IMR-90 (cell line): ENCODE data around the gene CEP70. TPM values are rescaled to one million over a fixed set of nuclear protein-coding genes. Genes with fewer than 3 reads are reported as not detected.

Experiments
- ATAC-seq: fragments of 200-7000 bp; cut with Tn5 transposase; 2 replicates; pipeline ENCODE4 v1.9.1; 2020; ENCODE audit warnings: low read depth, mild to moderate bottlenecking, moderate library complexity
- BruUV-seq: library from RNA; stranded (reverse); fragments of 400-500 nt; replicated peaks from 2 replicates; lab custom pipeline; 2021; lab: Mats Ljungman, UMichigan
- CTCF ChIA-PET: fragments of 300-600 bp; formaldehyde crosslinking; extraction: SDS; loops from one replicate; lab custom pipeline; 2021; ENCODE audit warnings: antibody characterized with exemption; lab: Yijun Ruan, JAX
- POLR2A ChIA-PET: fragments of 300-600 bp; sonication (Branson Sonifier 250); formaldehyde crosslinking; loops from one replicate; lab custom pipeline; 2022; ENCODE audit warnings: antibody characterized with exemption; ENCODE audit not compliant: unreplicated experiment; lab: Charles Lee
- DNase-seq: peaks from one replicate; pipeline ENCODE4 v3.0.0; 2013
- H2AFZ ChIP-seq: replicated peaks from 2 replicates; pipeline ENCODE3; 2013; ENCODE audit warnings: low read length, mild to moderate bottlenecking; ENCODE audit not compliant: poor library complexity
- H2AK5ac ChIP-seq: 2 replicates; pipeline ENCODE4 v1.6.1; 2013; ENCODE audit warnings: low read depth, low read length, inconsistent platforms
- H2AK9ac ChIP-seq: replicated peaks from 2 replicates; pipeline ENCODE3; 2013; ENCODE audit warnings: mild to moderate bottlenecking, low read depth, low read length, moderate library complexity; ENCODE audit not compliant: poor library complexity
- H2BK120ac ChIP-seq: 2 replicates; pipeline ENCODE4 v1.6.1; 2013; ENCODE audit warnings: low read depth, low read length, inconsistent platforms
- H2BK15ac ChIP-seq: 3 replicates; pipeline ENCODE4 v1.6.1; 2013; ENCODE audit warnings: low read depth, low read length, inconsistent platforms
- H2BK20ac ChIP-seq: 2 replicates; pipeline ENCODE4 v1.6.1; 2013; ENCODE audit warnings: low read depth, mild to moderate bottlenecking, inconsistent platforms, low read length, moderate library complexity
- H2BK5ac ChIP-seq: 2 replicates; pipeline ENCODE4 v1.6.1; 2013; ENCODE audit warnings: mild to moderate bottlenecking, low read depth, low read length, inconsistent platforms; ENCODE audit not compliant: poor library complexity, severe bottlenecking
- H3K14ac ChIP-seq: replicated peaks from 2 replicates; pipeline ENCODE4 v1.6.1; 2013; ENCODE audit warnings: low read depth, low read length, inconsistent platforms
- H3K18ac ChIP-seq: 2 replicates; pipeline ENCODE4 v1.6.1; 2013; ENCODE audit warnings: low read depth, low read length, control low read depth
- H3K23ac ChIP-seq: 2 replicates; pipeline ENCODE4 v1.6.1; 2013; ENCODE audit warnings: low read depth, low read length, inconsistent platforms
- H3K27ac ChIP-seq: 2 replicates; pipeline ENCODE4 v1.5.1; 2013; ENCODE audit warnings: mild to moderate bottlenecking, control low read depth, low read length; ENCODE audit not compliant: insufficient read depth
- H3K27me3 ChIP-seq: 2 replicates; pipeline ENCODE4 v1.6.1; 2013; ENCODE audit warnings: low read length; ENCODE audit not compliant: control insufficient read depth, insufficient read depth
- H3K36me3 ChIP-seq: 2 replicates; pipeline ENCODE4 v1.6.1; 2013; ENCODE audit warnings: low read length, mixed read lengths; ENCODE audit not compliant: control insufficient read depth, insufficient read depth
- H3K4ac ChIP-seq: 2 replicates; pipeline ENCODE4 v1.6.1; 2013; ENCODE audit warnings: low read depth, low read length, inconsistent platforms
- H3K4me1 ChIP-seq: 2 replicates; pipeline ENCODE4 v1.6.1; 2013; ENCODE audit warnings: low read length, mixed read lengths; ENCODE audit not compliant: control insufficient read depth, insufficient read depth
- H3K4me2 ChIP-seq: 2 replicates; pipeline ENCODE4 v1.6.1; 2013; ENCODE audit warnings: low read depth, mild to moderate bottlenecking, control low read depth, low read length, moderate library complexity
- H3K4me3 ChIP-seq: 2 replicates; pipeline ENCODE4 v1.5.1; 2013; ENCODE audit warnings: low read depth, mild to moderate bottlenecking, control low read depth, low read length, moderate library complexity; ENCODE audit not compliant: insufficient read depth
- H3K56ac ChIP-seq: 2 replicates; pipeline ENCODE4 v1.6.1; 2013; ENCODE audit warnings: low read length, inconsistent platforms; ENCODE audit not compliant: insufficient read depth; ENCODE audit errors: extremely low read depth
- H3K79me1 ChIP-seq, 2 experiments: 2 replicates each; pipeline ENCODE4 v1.6.1; 2013; ENCODE audit warnings: low read length in 2 of 2, inconsistent platforms in 1 of 2, low read depth in 1 of 2
- H3K9ac ChIP-seq: 2 replicates; pipeline ENCODE4 v1.6.1; 2013; ENCODE audit warnings: low read depth, low read length, control low read depth
- H3K9me1 ChIP-seq: 2 replicates; pipeline ENCODE4 v1.6.1; 2013; ENCODE audit warnings: low read length, inconsistent platforms; ENCODE audit not compliant: insufficient read depth
- H3K9me3 ChIP-seq: 2 replicates; pipeline ENCODE4 v1.6.1; 2013; ENCODE audit warnings: low read length; ENCODE audit not compliant: control insufficient read depth, insufficient read depth
- H4K20me1 ChIP-seq: 2 replicates; pipeline ENCODE4 v1.6.1; 2013; ENCODE audit warnings: low read length, inconsistent platforms; ENCODE audit not compliant: insufficient read depth
- H4K5ac ChIP-seq: 2 replicates; pipeline ENCODE4 v1.6.1; 2013; ENCODE audit warnings: mild to moderate bottlenecking, low read depth, low read length, control low read depth
- H4K8ac ChIP-seq, 2 experiments: 2 replicates each; pipeline ENCODE4 v1.6.1; 2013; ENCODE audit warnings: low read depth in 2 of 2, low read length in 2 of 2, control low read depth in 1 of 2, inconsistent platforms in 1 of 2
- H4K91ac ChIP-seq: 2 replicates; pipeline ENCODE4 v1.6.1; 2013; ENCODE audit warnings: low read depth, low read length, inconsistent platforms; ENCODE audit not compliant: insufficient read depth
- CHD1 ChIP-seq: IDR thresholded peaks from 2 replicates; pipeline ENCODE4 v1.6.1; 2012; ENCODE audit warnings: low read depth, low read length, improper control_type of control experiment
- CTCF ChIP-seq: conservative IDR thresholded peaks from 2 replicates; pipeline ENCODE4 v1.5.1; 2012; ENCODE audit warnings: mild to moderate bottlenecking, low read depth, low read length, improper control_type of control experiment
- FOS ChIP-seq: fragments of 150-350 bp; IDR thresholded peaks from 2 replicates; pipeline ENCODE4 v1.6.1; 2016; ENCODE audit warnings: low read depth, low read length
- MAFK ChIP-seq: IDR thresholded peaks from 2 replicates; pipeline ENCODE4 v1.6.1; 2012; ENCODE audit warnings: low read depth, low read length, improper control_type of control experiment
- RAD21 ChIP-seq: IDR thresholded peaks from 2 replicates; pipeline ENCODE4 v1.6.1; 2012; ENCODE audit warnings: low read length, improper control_type of control experiment
- SMC3 ChIP-seq: fragments of 150-350 bp; IDR thresholded peaks from 2 replicates; pipeline ENCODE4 v1.6.1; 2016; ENCODE audit warnings: low read depth, mild to moderate bottlenecking, antibody characterized with exemption, low read length, moderate library complexity
- USF2 ChIP-seq: fragments of 150-350 bp; IDR thresholded peaks from 2 replicates; pipeline ENCODE4 v1.6.1; 2017; ENCODE audit warnings: mild to moderate bottlenecking, antibody characterized with exemption, low read length, low read depth
- WGBS, 2 experiments: methylation state at CpG; one replicate each; pipeline versions ENCODE4 v1.1.5 to v1.1.7; 2013; ENCODE audit warnings: missing lambda C conversion rate in 2 of 2; ENCODE audit not compliant: insufficient read length in 1 of 2; ENCODE audit errors: extremely low coverage in 2 of 2; 5-methylcytosine and 5-hydroxymethylcytosine counted together
- dilution Hi-C: fragments of 300-500 bp; cut with HindIII; formaldehyde crosslinking; loops from one replicate; pipeline ENCODE4 v1.14.3; 2018; ENCODE audit warnings: low sequenced_read_pairs; ENCODE audit not compliant: unreplicated experiment
- in situ Hi-C: fragments of 300-500 bp; cut with MboI; formaldehyde crosslinking; loops from 3 replicates; pipeline ENCODE4 v1.14.3; 2019; ENCODE audit warnings: low sequenced_read_pairs, inconsistent platforms, mixed read lengths
- intact Hi-C: fragments of 100-400 bp; cut with micrococcal nuclease; formaldehyde crosslinking; loops from 2 replicates; pipeline ENCODE4 v1.10.0; 2022
- polyA plus RNA-seq, 3 experiments: library from polyadenylated mRNA; depleted of rRNA; stranded (reverse); fragments of >200 nt; gene quantifications; 2 replicates each; pipeline ENCODE4 v1.2.3, GENCODE V29; 2012; ENCODE audit warnings: low replicate concordance in 1 of 3
- total RNA-seq: library from RNA; depleted of rRNA; stranded (reverse); fragments of >200 nt; gene quantifications from 2 replicates; pipeline ENCODE4 v1.2.3, GENCODE V29; 2012

Gene CEP70
- total and polyA plus RNA-seq, 2 of the 4 experiments (the other 2 are of a cell fraction) = 4.6 to 11.1 TPM

GRCh38 chr3:138479438-138479863 lies 114.6 kb downstream of the CEP70 start:
- no peak overlapping the region for H3K14ac ChIP-seq
- H3K4me1 ChIP-seq = no peaks in the 10 kb centered on the region
- no peak overlapping the region for H3K56ac ChIP-seq
- TF ChIP-seq CHD1 (no peak), RAD21 (peak; percentile 72), SMC3 (peak; percentile 55), MAFK (no peak), FOS (no peak), CTCF (peak; percentile 70), USF2 (no peak)
- no TSS peak for BruUV-seq
- CTCF ChIA-PET = interaction anchor here (0.5 to 1.8 kb wide), 20 partner anchors 8 to 444 kb away, joined by 3 to 12 read pairs (median 3); partner anchors contain the start of gene CEP70
- dilution Hi-C loops (no loop called here), in situ Hi-C loops (no loop called here), intact Hi-C loops (loop anchor here (1.0 to 5.0 kb wide), 3 partner anchors 114 to 443 kb away; no protein-coding TSS in a partner anchor)
- H2AK5ac ChIP-seq = no peak overlapping the region
- WGBS, 2 experiments = no CpG with 5 or more reads among the region's 4 CpGs
- no peak overlapping the region for H4K91ac ChIP-seq
- DNase-seq = peak; percentile 46
- no peak overlapping the region for H2AK9ac ChIP-seq
- H3K79me1 ChIP-seq = no peaks in the 10 kb centered on the region
- H3K9ac ChIP-seq = no peak overlapping the region
- no peak overlapping the region for H3K4ac ChIP-seq
- H3K27me3 ChIP-seq = no peaks in the 10 kb centered on the region
- no peak overlapping the region for H2BK5ac ChIP-seq
- no peak overlapping the region for H3K4me2 ChIP-seq
- peak; percentile 79 for ATAC-seq
- no peaks in the 10 kb centered on the region for H3K36me3 ChIP-seq
- no peak overlapping the region for H4K8ac ChIP-seq
- no peak overlapping the region for H3K18ac ChIP-seq
- peak overlapping the region; percentile 69 for H2AFZ ChIP-seq
- no peak overlapping the region for H2BK120ac ChIP-seq
- no peak overlapping the region for H2BK20ac ChIP-seq
- H3K9me1 ChIP-seq = no peaks in the 10 kb centered on the region
- no peak overlapping the region for H3K4me3 ChIP-seq
- H2BK15ac ChIP-seq = no peak overlapping the region
- no peak overlapping the region for H4K5ac ChIP-seq
- POLR2A ChIA-PET = no interaction called here
- no peaks in the 10 kb centered on the region for H4K20me1 ChIP-seq
- no peaks in the 10 kb centered on the region for H3K9me3 ChIP-seq
- H3K23ac ChIP-seq = no peak overlapping the region
- no peak overlapping the region for H3K27ac ChIP-seq
